Panc1 (cell line): ENCODE results near the gene SLC35G1. TPM values are rescaled to one million over a fixed set of nuclear protein-coding genes. Genes with fewer than 3 reads are reported as not detected.

Experiments
- ATAC-seq: fragments of 200-7000 bp; cut with Tn5 transposase; 2 replicates; pipeline ENCODE4 v1.9.1; 2020; ENCODE audit warnings: mild to moderate bottlenecking, moderate library complexity
- BruUV-seq: library from RNA; stranded (reverse); fragments of 400-500 nt; replicated peaks from 2 replicates; lab custom pipeline; 2021; lab: Mats Ljungman, UMichigan
- CTCF ChIA-PET: fragments of 300-600 bp; sonication (Branson Sonifier 250); formaldehyde crosslinking; loops from one replicate; lab custom pipeline; 2022; ENCODE audit warnings: antibody characterized with exemption; lab: Charles Lee
- POLR2A ChIA-PET: fragments of 300-600 bp; sonication (Branson Sonifier 250); formaldehyde crosslinking; loops from one replicate; lab custom pipeline; 2022; ENCODE audit warnings: antibody characterized with exemption; lab: Charles Lee
- DNase-seq: peaks from one replicate; pipeline ENCODE4 v3.0.0-alpha.2; 2010; ENCODE audit warnings: low read depth, low spot score
- H3K27ac ChIP-seq: 2 replicates; pipeline ENCODE4 v1.5.1; 2011; ENCODE audit warnings: mild to moderate bottlenecking, low read length, inconsistent platforms
- H3K27me3 ChIP-seq: fragments of 200-500 bp; sonication (Bioruptor generic); 2 replicates; pipeline ENCODE4 v1.6.0; 2014; ENCODE audit warnings: low read length, inconsistent platforms; ENCODE audit not compliant: control insufficient read depth, insufficient read depth
- H3K36me3 ChIP-seq: fragments of 200-500 bp; sonication (Bioruptor generic); 2 replicates; pipeline ENCODE4 v1.5.1; 2014; ENCODE audit warnings: inconsistent platforms, mild to moderate bottlenecking, low read length, moderate library complexity; ENCODE audit not compliant: control insufficient read depth, insufficient read depth
- H3K4me1 ChIP-seq: 2 replicates; pipeline ENCODE4 v1.5.1; 2011; ENCODE audit warnings: inconsistent platforms, mild to moderate bottlenecking, low read length, moderate library complexity; ENCODE audit not compliant: control insufficient read depth, insufficient read depth
- H3K4me3 ChIP-seq, 2 experiments: 2 replicates each; pipeline ENCODE4 v1.5.1; 2011 to 2012; ENCODE audit warnings: low read depth in 2 of 2, low read length in 2 of 2, mild to moderate bottlenecking in 2 of 2, inconsistent platforms in 1 of 2, moderate library complexity in 1 of 2
- H3K9me3 ChIP-seq: fragments of 200-500 bp; sonication (Bioruptor generic); 2 replicates; pipeline ENCODE4 v1.5.1; 2014; ENCODE audit warnings: low read depth, mild to moderate bottlenecking, inconsistent platforms, low read length, moderate library complexity; ENCODE audit not compliant: control insufficient read depth, insufficient read depth
- POLR2AphosphoS5 ChIP-seq: IDR thresholded peaks from 2 replicates; pipeline ENCODE4 v1.6.1; 2012; ENCODE audit warnings: mild to moderate bottlenecking, low read depth, low read length, moderate library complexity
- SIN3A ChIP-seq: IDR thresholded peaks from 2 replicates; pipeline ENCODE4 v1.6.1; 2012; ENCODE audit warnings: low read depth, mild to moderate bottlenecking, low read length, moderate library complexity, borderline replicate concordance; ENCODE audit not compliant: insufficient read depth
- TCF7L2 ChIP-seq: IDR thresholded peaks from 2 replicates; pipeline ENCODE4 v1.6.1; 2011; ENCODE audit warnings: mild to moderate bottlenecking, low read depth, low read length, inconsistent platforms
- in situ Hi-C: cut with HindIII; loops from 2 replicates; pipeline ENCODE4 v1.10.0; 2016; ENCODE audit warnings: low sequenced_read_pairs, low pct_unique_long_range_greater_than_20kb
- intact Hi-C: fragments of 100-400 bp; cut with micrococcal nuclease; formaldehyde crosslinking; loops from one replicate; pipeline ENCODE4 v1.10.0; 2022; ENCODE audit not compliant: unreplicated experiment
- total RNA-seq: library from RNA; stranded (reverse); gene quantifications from one replicate; pipeline ENCODE4 v1.2.1, GENCODE V29; 2021; ENCODE audit not compliant: unreplicated experiment
- TF ChIP-seq, protein P1 (sequence below): fragments of 450-650 bp; IDR thresholded peaks from 2 replicates; pipeline ENCODE4 v1.5.1; 2017; ENCODE audit warnings: mild to moderate bottlenecking
- TF ChIP-seq, protein P2 (sequence below), 2 experiments: IDR thresholded peaks; 2 replicates each; pipeline ENCODE4 v1.6.1; 2011 to 2012; ENCODE audit warnings: low read depth in 2 of 2, control low read depth in 1 of 2, low read length in 1 of 2, mild to moderate bottlenecking in 1 of 2, moderate library complexity in 1 of 2; ENCODE audit not compliant: insufficient read depth in 1 of 2

SLC35G1 gene
- total RNA-seq, 1 experiment from 2014 or later = 13.6 TPM

DNA sequence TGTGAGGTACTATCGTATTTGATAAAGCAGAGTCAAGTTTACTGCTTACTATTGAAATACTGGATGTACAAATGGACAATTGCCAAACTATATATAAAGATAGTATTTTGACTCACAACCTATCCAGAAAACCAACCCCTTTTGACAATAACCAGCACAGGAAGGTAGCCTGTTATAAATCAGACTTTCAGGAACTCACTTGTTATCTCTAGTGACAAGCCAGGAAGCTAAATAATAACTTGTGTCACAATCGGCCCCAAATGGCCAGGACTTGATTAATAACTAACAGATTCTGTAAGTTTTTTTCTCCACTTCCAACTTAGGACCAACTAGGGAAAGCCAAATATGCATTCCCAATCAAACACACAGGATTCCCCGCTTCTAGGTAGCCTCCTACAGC, 38.8 kb upstream of the SLC35G1 start:
- ChIA-PET CTCF (no interaction called here), POLR2A (no interaction called here)
- DNase-seq (no peak), ATAC-seq (no peak)
- Histone ChIP-seq H3K27me3 (peaks cover 2% of the 10 kb centered on the region; the same call in 1 of the 2 replicates), H3K4me3 (no peak overlapping the region), H3K27ac (no peak overlapping the region), H3K4me1 (no peaks in the 10 kb centered on the region), H3K36me3 (no peaks in the 10 kb centered on the region), H3K9me3 (no peaks in the 10 kb centered on the region)
- intact Hi-C loops (loop anchor here (5.0 kb wide), 1 partner anchor 33 kb away; no protein-coding TSS in a partner anchor), in situ Hi-C loops (no loop called here)
- no peak for TF ChIP-seq POLR2AphosphoS5
- TF ChIP-seq SIN3A = no peak
- TF ChIP-seq, protein P1, sequence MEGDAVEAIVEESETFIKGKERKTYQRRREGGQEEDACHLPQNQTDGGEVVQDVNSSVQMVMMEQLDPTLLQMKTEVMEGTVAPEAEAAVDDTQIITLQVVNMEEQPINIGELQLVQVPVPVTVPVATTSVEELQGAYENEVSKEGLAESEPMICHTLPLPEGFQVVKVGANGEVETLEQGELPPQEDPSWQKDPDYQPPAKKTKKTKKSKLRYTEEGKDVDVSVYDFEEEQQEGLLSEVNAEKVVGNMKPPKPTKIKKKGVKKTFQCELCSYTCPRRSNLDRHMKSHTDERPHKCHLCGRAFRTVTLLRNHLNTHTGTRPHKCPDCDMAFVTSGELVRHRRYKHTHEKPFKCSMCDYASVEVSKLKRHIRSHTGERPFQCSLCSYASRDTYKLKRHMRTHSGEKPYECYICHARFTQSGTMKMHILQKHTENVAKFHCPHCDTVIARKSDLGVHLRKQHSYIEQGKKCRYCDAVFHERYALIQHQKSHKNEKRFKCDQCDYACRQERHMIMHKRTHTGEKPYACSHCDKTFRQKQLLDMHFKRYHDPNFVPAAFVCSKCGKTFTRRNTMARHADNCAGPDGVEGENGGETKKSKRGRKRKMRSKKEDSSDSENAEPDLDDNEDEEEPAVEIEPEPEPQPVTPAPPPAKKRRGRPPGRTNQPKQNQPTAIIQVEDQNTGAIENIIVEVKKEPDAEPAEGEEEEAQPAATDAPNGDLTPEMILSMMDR = no peak
- TF ChIP-seq, protein P2, sequence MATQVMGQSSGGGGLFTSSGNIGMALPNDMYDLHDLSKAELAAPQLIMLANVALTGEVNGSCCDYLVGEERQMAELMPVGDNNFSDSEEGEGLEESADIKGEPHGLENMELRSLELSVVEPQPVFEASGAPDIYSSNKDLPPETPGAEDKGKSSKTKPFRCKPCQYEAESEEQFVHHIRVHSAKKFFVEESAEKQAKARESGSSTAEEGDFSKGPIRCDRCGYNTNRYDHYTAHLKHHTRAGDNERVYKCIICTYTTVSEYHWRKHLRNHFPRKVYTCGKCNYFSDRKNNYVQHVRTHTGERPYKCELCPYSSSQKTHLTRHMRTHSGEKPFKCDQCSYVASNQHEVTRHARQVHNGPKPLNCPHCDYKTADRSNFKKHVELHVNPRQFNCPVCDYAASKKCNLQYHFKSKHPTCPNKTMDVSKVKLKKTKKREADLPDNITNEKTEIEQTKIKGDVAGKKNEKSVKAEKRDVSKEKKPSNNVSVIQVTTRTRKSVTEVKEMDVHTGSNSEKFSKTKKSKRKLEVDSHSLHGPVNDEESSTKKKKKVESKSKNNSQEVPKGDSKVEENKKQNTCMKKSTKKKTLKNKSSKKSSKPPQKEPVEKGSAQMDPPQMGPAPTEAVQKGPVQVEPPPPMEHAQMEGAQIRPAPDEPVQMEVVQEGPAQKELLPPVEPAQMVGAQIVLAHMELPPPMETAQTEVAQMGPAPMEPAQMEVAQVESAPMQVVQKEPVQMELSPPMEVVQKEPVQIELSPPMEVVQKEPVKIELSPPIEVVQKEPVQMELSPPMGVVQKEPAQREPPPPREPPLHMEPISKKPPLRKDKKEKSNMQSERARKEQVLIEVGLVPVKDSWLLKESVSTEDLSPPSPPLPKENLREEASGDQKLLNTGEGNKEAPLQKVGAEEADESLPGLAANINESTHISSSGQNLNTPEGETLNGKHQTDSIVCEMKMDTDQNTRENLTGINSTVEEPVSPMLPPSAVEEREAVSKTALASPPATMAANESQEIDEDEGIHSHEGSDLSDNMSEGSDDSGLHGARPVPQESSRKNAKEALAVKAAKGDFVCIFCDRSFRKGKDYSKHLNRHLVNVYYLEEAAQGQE (IDR thresholded peaks at IDR 0.05; ENCODE audit: insufficient read depth in 1 of 2, low read depth in 2 of 2, low read length in 1 of 2) = no peak
- TF ChIP-seq TCF7L2 = no peak
- no TSS peak for BruUV-seq

DNA sequence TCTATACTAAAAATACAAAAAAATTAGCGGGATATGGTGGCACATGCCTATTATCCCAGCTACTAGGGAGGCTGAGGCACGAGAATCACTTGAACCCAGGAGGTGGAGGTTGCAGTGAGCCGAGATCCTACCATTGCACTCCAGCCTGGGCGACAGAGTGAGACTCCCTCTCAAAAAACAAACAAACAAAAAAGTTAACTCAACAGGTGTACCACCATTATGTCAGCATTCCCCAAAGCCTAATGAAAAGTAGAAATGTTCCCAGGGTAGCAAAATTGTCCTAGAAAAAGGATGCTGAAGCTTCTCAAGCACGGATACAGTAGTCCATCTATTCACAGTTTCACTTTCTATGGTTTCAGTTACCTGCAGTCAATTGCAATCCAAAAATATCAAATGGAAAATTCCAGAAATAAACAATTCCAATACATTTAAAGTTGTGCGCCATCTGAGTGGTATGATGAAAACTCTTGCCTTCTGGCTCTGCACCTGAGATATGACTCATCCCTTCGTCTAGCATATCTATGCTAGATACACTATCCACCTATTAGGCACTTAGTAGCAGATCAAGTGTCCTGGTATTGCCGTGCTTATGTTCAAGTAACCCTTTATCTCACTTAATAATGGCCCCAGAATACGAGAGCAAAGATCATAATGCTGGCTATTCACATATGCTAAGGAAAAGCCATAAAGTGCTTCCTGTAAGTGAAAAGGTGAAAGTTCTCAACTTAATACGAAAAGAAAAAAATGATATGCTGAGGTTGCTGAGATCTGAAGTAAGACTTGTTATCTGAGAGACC, 37.2 kb upstream of the SLC35G1 start:
- H3K36me3 ChIP-seq = no peaks in the 10 kb centered on the region
- in situ Hi-C loops (no loop called here), intact Hi-C loops (loop anchor here (5.0 kb wide), 1 partner anchor 34 kb away; no protein-coding TSS in a partner anchor)
- ChIA-PET POLR2A (no interaction called here), CTCF (no interaction called here)
- H3K27me3 ChIP-seq = no peaks in the 10 kb centered on the region; the same call in 1 of the 2 replicates
- DNase-seq (no peak), ATAC-seq (no peak)
- BruUV-seq = no TSS peak
- no peak overlapping the region for H3K4me3 ChIP-seq
- H3K4me1 ChIP-seq = no peaks in the 10 kb centered on the region
- no peaks in the 10 kb centered on the region for H3K9me3 ChIP-seq
- no peak for TF ChIP-seq SIN3A
- TF ChIP-seq, protein P2 (IDR thresholded peaks at IDR 0.05; ENCODE audit: insufficient read depth in 1 of 2, low read depth in 2 of 2, low read length in 1 of 2) = no peak
- no peak overlapping the region for H3K27ac ChIP-seq
